HepG2 (cell line): Measurements from ENCODE around the gene TJP1. TPM values are rescaled to one million over a fixed set of nuclear protein-coding genes. Genes with fewer than 3 reads are reported as not detected.

Experiments
- ATAC-seq: fragments of 200-7000 bp; cut with Tn5 transposase; 3 replicates; pipeline ENCODE4 v1.9.1; 2020; ENCODE audit warnings: mild to moderate bottlenecking, moderate library complexity
- BruUV-seq: library from RNA; stranded (reverse); fragments of 400-500 nt; replicated peaks from 2 replicates; lab custom pipeline; 2021; lab: Mats Ljungman, UMichigan
- CTCF ChIA-PET: fragments of 300-600 bp; formaldehyde crosslinking; extraction: SDS; loops from one replicate; lab custom pipeline; 2021; ENCODE audit warnings: low total read pairs, inconsistent platforms, low intra/inter-chr PET ratio; lab: Yijun Ruan, JAX
- POLR2A ChIA-PET: fragments of 350-600 bp; sonication (Branson Sonifier 250); formaldehyde crosslinking; loops from one replicate; lab custom pipeline; 2020; ENCODE audit warnings: antibody characterized with exemption, inconsistent platforms; lab: Yijun Ruan, JAX
- DNase-seq: peaks from one replicate; pipeline ENCODE4 v3.0.0-alpha.2; 2015; ENCODE audit warnings: low spot score
- FAIRE-seq: peaks from 3 replicates; lab custom pipeline; 2011; peaks lifted over from hg19 to GRCh38; lab: Jason Lieb, UNC
- H2AFZ ChIP-seq: one replicate; pipeline ENCODE4 v1.6.1; 2011; ENCODE audit warnings: low read length, inconsistent platforms
- H3K27ac ChIP-seq: fragments of 300-600 bp; 3 replicates; pipeline ENCODE4 v1.8.0; 2011; ENCODE audit warnings: mixed run types, mild to moderate bottlenecking, mixed read lengths, low read length, inconsistent platforms; ENCODE audit not compliant: insufficient read depth; ENCODE audit errors: extremely low read length
- H3K27me3 ChIP-seq, 2 experiments: fragments of 200-600 bp in 1 of 2; 2 replicates in 1 of 2; 3 replicates in 1 of 2; pipeline versions ENCODE4 v1.6.0 to v1.8.0; 2011; ENCODE audit warnings: low read length in 2 of 2, mild to moderate bottlenecking in 2 of 2, moderate library complexity in 2 of 2, inconsistent platforms in 1 of 2; ENCODE audit not compliant: insufficient read depth in 2 of 2, control insufficient read depth in 1 of 2
- H3K36me3 ChIP-seq, 2 experiments: fragments of 200-600 bp in 1 of 2; replicated peaks in 1 of 2; 2 replicates in 1 of 2; 3 replicates in 1 of 2; pipeline versions ENCODE4 v1.5.1 to v1.8.0; 2011; ENCODE audit warnings: low read length in 2 of 2, inconsistent platforms in 1 of 2; ENCODE audit not compliant: insufficient read depth in 2 of 2, control insufficient read depth in 1 of 2
- H3K4me1 ChIP-seq: 2 replicates; pipeline ENCODE4 v1.5.1; 2012; ENCODE audit warnings: low read length, inconsistent platforms; ENCODE audit not compliant: insufficient read depth
- H3K4me2 ChIP-seq: 2 replicates; pipeline ENCODE4 v1.6.0; 2011; ENCODE audit warnings: low read depth, low read length, inconsistent platforms
- H3K4me3 ChIP-seq, 3 experiments: fragments of 200-600 bp in 1 of 3; sonication (generic), shearing (Covaris generic) in 1 of 3; replicated peaks in 1 of 3; 2 replicates each; pipeline ENCODE4 v1.5.1; 2011 to 2016; ENCODE audit warnings: low read length in 3 of 3, inconsistent platforms in 2 of 3, low read depth in 2 of 3, mild to moderate bottlenecking in 2 of 3, control low read depth in 1 of 3, mixed read lengths in 1 of 3; ENCODE audit not compliant: insufficient read depth in 1 of 3
- H3K79me2 ChIP-seq: one replicate; pipeline ENCODE4 v1.6.1; 2011; ENCODE audit warnings: low read length, inconsistent platforms; ENCODE audit not compliant: insufficient read depth
- H3K9ac ChIP-seq: 2 replicates; pipeline ENCODE4 v1.6.0; 2011; ENCODE audit warnings: mild to moderate bottlenecking, low read depth, low read length, inconsistent platforms; ENCODE audit not compliant: insufficient read depth
- H3K9me3 ChIP-seq: 2 replicates; pipeline ENCODE4 v1.5.1; 2012; ENCODE audit warnings: mild to moderate bottlenecking, low read length
- H4K20me1 ChIP-seq: 2 replicates; pipeline ENCODE4 v1.6.0; 2011; ENCODE audit warnings: inconsistent platforms, mild to moderate bottlenecking, low read length, moderate library complexity; ENCODE audit not compliant: insufficient read depth
- CBX5 ChIP-seq: sonication (generic); formaldehyde crosslinking; IDR thresholded peaks from 2 replicates; pipeline ENCODE4 v1.4.0; 2020; ENCODE audit warnings: missing genetic modification reagents, borderline replicate concordance
- FIP1L1 ChIP-seq: fragments of 200-400 bp; formaldehyde crosslinking; IDR thresholded peaks from 2 replicates; pipeline ENCODE4 v1.6.1; 2018; ENCODE audit warnings: low read depth, mild to moderate bottlenecking, low read length, moderate library complexity, borderline replicate concordance; ENCODE audit not compliant: insufficient read depth
- FOXA3 ChIP-seq: IDR thresholded peaks from 2 replicates; pipeline ENCODE4 v1.6.1; 2016; ENCODE audit warnings: missing genetic modification reagents, missing compliant biosample characterization
- KMT2B ChIP-seq: IDR thresholded peaks from 2 replicates; pipeline ENCODE4 v1.6.1; 2016; ENCODE audit warnings: missing genetic modification reagents, missing compliant biosample characterization
- NCOR1 ChIP-seq: fragments of 200-600 bp; sonication (generic); IDR thresholded peaks from 2 replicates; pipeline ENCODE4 v1.7.0; 2017; ENCODE audit warnings: antibody characterized with exemption, low read length, borderline replicate concordance
- RAD21 ChIP-seq: fragments of 450-650 bp; formaldehyde crosslinking; IDR thresholded peaks from 2 replicates; pipeline ENCODE4 v1.5.0; 2020; ENCODE audit warnings: mild to moderate bottlenecking
- RBFOX2 ChIP-seq: fragments of 200-400 bp; formaldehyde crosslinking; IDR thresholded peaks from 2 replicates; pipeline ENCODE4 v1.6.1; 2017; ENCODE audit warnings: low read depth, mild to moderate bottlenecking, low read length
- RFXAP ChIP-seq: sonication (generic); formaldehyde crosslinking; IDR thresholded peaks from 2 replicates; pipeline ENCODE4 v1.4.0; 2020; ENCODE audit warnings: missing genetic modification reagents, borderline replicate concordance
- SCMH1 ChIP-seq: sonication (generic); formaldehyde crosslinking; IDR thresholded peaks from 2 replicates; pipeline ENCODE4 v1.9.0; 2021; ENCODE audit warnings: missing genetic modification reagents, mild to moderate bottlenecking, borderline replicate concordance
- SP1 ChIP-seq, 2 experiments: fragments of 450-650 bp in 1 of 2; sonication (generic) in 1 of 2; formaldehyde crosslinking in 1 of 2; IDR thresholded peaks; 2 replicates each; pipeline versions ENCODE4 v1.4.0 to v1.6.1; 2016 to 2020; ENCODE audit warnings: missing genetic modification reagents in 1 of 2
- TSC22D2 ChIP-seq: sonication (generic); formaldehyde crosslinking; IDR thresholded peaks from 2 replicates; pipeline ENCODE4 v1.5.1; 2020; ENCODE audit warnings: missing genetic modification reagents, mild to moderate bottlenecking, borderline replicate concordance
- ZNF367 ChIP-seq: sonication (generic); formaldehyde crosslinking; IDR thresholded peaks from 2 replicates; pipeline ENCODE4 v1.4.0; 2020; ENCODE audit warnings: missing genetic modification reagents, borderline replicate concordance
- ZNF563 ChIP-seq: sonication (generic); formaldehyde crosslinking; IDR thresholded peaks from 2 replicates; pipeline ENCODE4 v1.8.0; 2022; ENCODE audit warnings: mild to moderate bottlenecking, moderate library complexity, missing genetic modification reagents
- ZNF605 ChIP-seq: sonication (generic); formaldehyde crosslinking; IDR thresholded peaks from 2 replicates; pipeline ENCODE4 v1.8.0; 2022; ENCODE audit warnings: mild to moderate bottlenecking, missing genetic modification reagents
- ZNF737 ChIP-seq: sonication (generic); formaldehyde crosslinking; IDR thresholded peaks from 2 replicates; pipeline ENCODE4 v1.5.0; 2020; ENCODE audit warnings: missing genetic modification reagents, mild to moderate bottlenecking, borderline replicate concordance
- WGBS: methylation state at CpG from one replicate; pipeline ENCODE4 v1.1.6; 2017; ENCODE audit warnings: low lambda C conversion rate; 5-methylcytosine and 5-hydroxymethylcytosine counted together
- in situ Hi-C: cut with HindIII; loops from 2 replicates; pipeline ENCODE4 v1.10.0; 2017; ENCODE audit warnings: low pct_unique_long_range_greater_than_20kb; ENCODE audit not compliant: extremely low pct_ligation_motif_present
- intact Hi-C: fragments of 100-400 bp; cut with micrococcal nuclease; formaldehyde crosslinking; loops from one replicate; pipeline ENCODE4 v1.10.0; 2022; ENCODE audit not compliant: unreplicated experiment
- polyA plus RNA-seq, 8 experiments: library from polyadenylated mRNA; depleted of rRNA in 3 of 8; stranded (reverse) in 7 of 8; unstranded in 1 of 8; fragments of >200 nt; fragmentation: Illumina TruSeq in 4 of 8; extraction: Trizol in 4 of 8; gene quantifications; 2 replicates each; pipeline versions ENCODE4 v1.2.1 to v1.2.3, GENCODE V29; 2011 to 2016; ENCODE audit warnings: low read depth in 4 of 8, missing spikeins in 1 of 8, mixed read lengths in 1 of 8; ENCODE audit not compliant: insufficient read depth in 1 of 8
- total RNA-seq, 5 experiments: library from RNA; depleted of rRNA; stranded (reverse); fragments of >200 nt; fragmentation: Illumina TruSeq; extraction: Trizol; gene quantifications; 2 replicates each; pipeline ENCODE4 v1.2.3, GENCODE V29; 2016; ENCODE audit warnings: low read depth in 1 of 5
- TF ChIP-seq, protein P1 (sequence below): sonication (generic); IDR thresholded peaks from 2 replicates; pipeline ENCODE4 v1.6.1; 2016; ENCODE audit warnings: low read depth, borderline replicate concordance
- TF ChIP-seq, protein P2 (sequence below): sonication (generic); formaldehyde crosslinking; IDR thresholded peaks from 2 replicates; pipeline ENCODE4 v1.5.0; 2020; ENCODE audit warnings: mild to moderate bottlenecking, missing genetic modification reagents, borderline replicate concordance
- TF ChIP-seq, protein P3 (sequence below): sonication (generic); formaldehyde crosslinking; IDR thresholded peaks from 2 replicates; pipeline ENCODE4 v1.5.0; 2020; ENCODE audit warnings: missing genetic modification reagents

Gene TJP1
- total and polyA plus RNA-seq, 2 of the 13 experiments (the other 11 are each of a cell fraction or from before 2014, with no cell fraction given) = 25.9 to 27.1 TPM

DNA sequence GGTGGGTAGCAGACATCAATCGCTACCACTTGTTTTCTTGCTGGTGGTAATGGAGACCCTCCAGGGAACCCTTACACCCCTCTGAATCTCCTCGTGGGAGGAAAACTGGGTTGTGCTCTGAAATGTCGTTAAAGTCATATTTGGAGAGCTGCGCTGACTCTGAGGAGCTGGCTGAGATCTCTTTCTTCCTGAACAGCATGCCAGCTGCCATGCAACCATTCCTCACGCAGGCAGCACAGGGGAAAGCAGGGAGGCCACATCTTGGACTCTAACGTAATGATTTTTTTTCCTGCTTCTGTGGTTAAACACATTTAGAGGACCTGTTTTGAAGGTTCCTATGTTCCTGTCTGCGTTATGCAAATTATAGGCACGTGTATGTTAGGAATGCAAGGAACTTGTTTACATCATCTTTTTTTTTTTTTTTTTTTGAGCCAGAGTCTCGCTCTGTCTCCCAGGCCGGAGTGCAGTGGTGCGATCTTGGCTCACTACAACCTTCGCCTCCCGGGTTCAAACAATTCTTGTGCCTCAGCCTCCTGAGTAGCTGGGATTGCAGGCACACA, 156.7 kb downstream of the TJP1 start:
- TF ChIP-seq ZNF367 (no peak), CBX5 (CRISPR knock-in tag) (no peak), ZNF737 (CRISPR knock-in tag) (no peak), SCMH1 (no peak), RAD21 (CRISPR knock-in tag) (no peak), NCOR1 (no peak), RFXAP (no peak), TSC22D2 (CRISPR knock-in tag) (no peak), KMT2B (no peak), RBFOX2 (no peak), ZNF563 (no peak), ZNF605 (CRISPR knock-in tag) (no peak), FOXA3 (CRISPR knock-in tag) (no peak), FIP1L1 (no peak), SP1 (IDR thresholded peaks at IDR 0.05) (no peak), SP1 (CRISPR knock-in tag; IDR thresholded peaks at IDR 0.05) (no peak)
- TF ChIP-seq, protein P1, sequence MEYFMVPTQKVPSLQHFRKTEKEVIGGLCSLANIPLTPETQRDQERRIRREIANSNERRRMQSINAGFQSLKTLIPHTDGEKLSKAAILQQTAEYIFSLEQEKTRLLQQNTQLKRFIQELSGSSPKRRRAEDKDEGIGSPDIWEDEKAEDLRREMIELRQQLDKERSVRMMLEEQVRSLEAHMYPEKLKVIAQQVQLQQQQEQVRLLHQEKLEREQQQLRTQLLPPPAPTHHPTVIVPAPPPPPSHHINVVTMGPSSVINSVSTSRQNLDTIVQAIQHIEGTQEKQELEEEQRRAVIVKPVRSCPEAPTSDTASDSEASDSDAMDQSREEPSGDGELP = no peak
- TF ChIP-seq, protein P2, sequence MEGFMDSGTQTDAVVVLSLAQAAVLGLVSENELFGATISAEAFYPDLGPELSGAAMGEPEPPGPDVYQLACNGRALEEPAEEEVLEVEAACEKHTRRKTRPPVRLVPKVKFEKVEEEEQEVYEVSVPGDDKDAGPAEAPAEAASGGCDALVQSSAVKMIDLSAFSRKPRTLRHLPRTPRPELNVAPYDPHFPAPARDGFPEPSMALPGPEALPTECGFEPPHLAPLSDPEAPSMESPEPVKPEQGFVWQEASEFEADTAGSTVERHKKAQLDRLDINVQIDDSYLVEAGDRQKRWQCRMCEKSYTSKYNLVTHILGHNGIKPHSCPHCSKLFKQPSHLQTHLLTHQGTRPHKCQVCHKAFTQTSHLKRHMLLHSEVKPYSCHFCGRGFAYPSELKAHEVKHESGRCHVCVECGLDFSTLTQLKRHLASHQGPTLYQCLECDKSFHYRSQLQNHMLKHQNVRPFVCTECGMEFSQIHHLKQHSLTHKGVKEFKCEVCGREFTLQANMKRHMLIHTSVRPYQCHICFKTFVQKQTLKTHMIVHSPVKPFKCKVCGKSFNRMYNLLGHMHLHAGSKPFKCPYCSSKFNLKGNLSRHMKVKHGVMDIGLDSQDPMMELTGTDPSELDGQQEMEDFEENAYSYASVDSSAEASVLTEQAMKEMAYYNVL (CRISPR knock-in tag) = no peak
- TF ChIP-seq, protein P3, sequence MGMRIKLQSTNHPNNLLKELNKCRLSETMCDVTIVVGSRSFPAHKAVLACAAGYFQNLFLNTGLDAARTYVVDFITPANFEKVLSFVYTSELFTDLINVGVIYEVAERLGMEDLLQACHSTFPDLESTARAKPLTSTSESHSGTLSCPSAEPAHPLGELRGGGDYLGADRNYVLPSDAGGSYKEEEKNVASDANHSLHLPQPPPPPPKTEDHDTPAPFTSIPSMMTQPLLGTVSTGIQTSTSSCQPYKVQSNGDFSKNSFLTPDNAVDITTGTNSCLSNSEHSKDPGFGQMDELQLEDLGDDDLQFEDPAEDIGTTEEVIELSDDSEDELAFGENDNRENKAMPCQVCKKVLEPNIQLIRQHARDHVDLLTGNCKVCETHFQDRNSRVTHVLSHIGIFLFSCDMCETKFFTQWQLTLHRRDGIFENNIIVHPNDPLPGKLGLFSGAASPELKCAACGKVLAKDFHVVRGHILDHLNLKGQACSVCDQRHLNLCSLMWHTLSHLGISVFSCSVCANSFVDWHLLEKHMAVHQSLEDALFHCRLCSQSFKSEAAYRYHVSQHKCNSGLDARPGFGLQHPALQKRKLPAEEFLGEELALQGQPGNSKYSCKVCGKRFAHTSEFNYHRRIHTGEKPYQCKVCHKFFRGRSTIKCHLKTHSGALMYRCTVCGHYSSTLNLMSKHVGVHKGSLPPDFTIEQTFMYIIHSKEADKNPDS (CRISPR knock-in tag) = no peak
- TF ChIP-seq, all 625 proteins: peak for 0
- H3K4me1 ChIP-seq = peaks cover 1% of the 10 kb centered on the region
- no peak overlapping the region for H3K9ac ChIP-seq
- BruUV-seq = no TSS peak
- ChIA-PET CTCF (no interaction called here), POLR2A (no interaction called here)
- H3K27ac ChIP-seq = no peak overlapping the region
- H3K27me3 ChIP-seq = no peaks in the 10 kb centered on the region
- no peak for DNase-seq
- H3K4me2 ChIP-seq = no peak overlapping the region
- 15% methylated on average over 12 of the region's 13 CpGs for WGBS
- no peak overlapping the region for H3K4me3 ChIP-seq
- no peaks in the 10 kb centered on the region for H3K79me2 ChIP-seq
- no peaks in the 10 kb centered on the region for H3K36me3 ChIP-seq
- H4K20me1 ChIP-seq = no peaks in the 10 kb centered on the region
- in situ Hi-C loops (loop anchor here (25.0 kb wide), 1 partner anchor 397 kb away; no protein-coding TSS in a partner anchor), intact Hi-C loops (loop anchor here (10.0 kb wide), 2 partner anchors 159 to 409 kb away; partner anchors contain the start of gene TJP1)
- no peak for FAIRE-seq
- no peak overlapping the region for H2AFZ ChIP-seq
- H3K9me3 ChIP-seq = no peaks in the 10 kb centered on the region
- ATAC-seq = no peak
